ENCODE results near the gene UNK. TPM values are rescaled to one million over a fixed set of nuclear protein-coding genes. Genes with fewer than 3 reads are reported as not detected.

Gene UNK
- total RNA-seq, 1 donor: 30.2 TPM

DNA sequence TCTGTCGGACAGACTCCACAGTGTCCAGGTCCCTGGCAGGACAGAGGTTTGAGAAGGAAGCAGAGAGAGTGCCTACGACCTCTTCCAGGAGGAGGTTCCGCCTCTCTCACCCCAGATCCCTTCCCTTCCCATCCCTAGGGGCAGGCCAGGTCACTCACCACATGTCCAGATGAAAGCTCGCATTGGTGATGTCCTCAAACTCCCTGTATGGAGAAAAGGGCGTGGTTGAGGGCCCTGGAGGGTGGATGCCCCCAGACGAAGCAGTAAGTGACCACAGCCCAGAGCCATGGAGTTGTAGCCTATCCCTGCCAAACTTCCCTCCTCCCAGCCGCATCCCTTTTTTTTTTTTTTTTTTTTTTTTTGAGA is 56.2 kb downstream of the UNK start:
- no peak overlapping the region for H3K4me3 ChIP-seq (ENCODE audit: low read depth, low read length)
- DNase-seq (ENCODE audit: low read depth): no peak
- TF ChIP-seq, protein P1, sequence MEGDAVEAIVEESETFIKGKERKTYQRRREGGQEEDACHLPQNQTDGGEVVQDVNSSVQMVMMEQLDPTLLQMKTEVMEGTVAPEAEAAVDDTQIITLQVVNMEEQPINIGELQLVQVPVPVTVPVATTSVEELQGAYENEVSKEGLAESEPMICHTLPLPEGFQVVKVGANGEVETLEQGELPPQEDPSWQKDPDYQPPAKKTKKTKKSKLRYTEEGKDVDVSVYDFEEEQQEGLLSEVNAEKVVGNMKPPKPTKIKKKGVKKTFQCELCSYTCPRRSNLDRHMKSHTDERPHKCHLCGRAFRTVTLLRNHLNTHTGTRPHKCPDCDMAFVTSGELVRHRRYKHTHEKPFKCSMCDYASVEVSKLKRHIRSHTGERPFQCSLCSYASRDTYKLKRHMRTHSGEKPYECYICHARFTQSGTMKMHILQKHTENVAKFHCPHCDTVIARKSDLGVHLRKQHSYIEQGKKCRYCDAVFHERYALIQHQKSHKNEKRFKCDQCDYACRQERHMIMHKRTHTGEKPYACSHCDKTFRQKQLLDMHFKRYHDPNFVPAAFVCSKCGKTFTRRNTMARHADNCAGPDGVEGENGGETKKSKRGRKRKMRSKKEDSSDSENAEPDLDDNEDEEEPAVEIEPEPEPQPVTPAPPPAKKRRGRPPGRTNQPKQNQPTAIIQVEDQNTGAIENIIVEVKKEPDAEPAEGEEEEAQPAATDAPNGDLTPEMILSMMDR (IDR thresholded peaks at IDR 0.05; ENCODE audit: insufficient read depth, low read length): no peak

DNA sequence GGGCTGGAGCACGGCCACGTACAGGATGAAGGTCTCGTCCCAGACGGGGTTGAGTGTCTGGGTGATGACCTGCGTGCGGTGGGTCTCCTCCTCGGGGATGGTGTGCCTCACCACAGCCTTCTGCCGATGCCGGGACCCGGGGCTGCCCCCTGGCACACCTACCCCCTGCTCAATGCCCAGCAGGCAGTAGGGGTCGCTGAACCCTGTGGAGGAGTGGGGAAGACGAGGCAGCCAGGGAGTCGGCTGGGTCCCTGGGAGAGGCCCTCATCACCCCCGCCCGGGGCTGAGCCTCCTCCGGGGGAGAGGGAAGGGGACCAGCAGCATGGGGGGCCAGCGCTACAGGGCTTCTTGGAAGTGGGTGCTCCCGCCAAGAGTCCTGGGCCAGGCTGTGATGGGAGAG is 57.8 kb downstream of the UNK start:
- DNase-seq (ENCODE audit: low read depth): no peak
- H3K4me3 ChIP-seq (ENCODE audit: low read depth, low read length): no peak overlapping the region
- TF ChIP-seq, protein P1 (IDR thresholded peaks at IDR 0.05; ENCODE audit: insufficient read depth, low read length): no peak

GRCh38 chr17:75842963-75843576 is 58.5 kb downstream of the UNK start:
- H3K4me3 ChIP-seq (ENCODE audit: low read depth, low read length): no peak overlapping the region
- no peak for DNase-seq (ENCODE audit: low read depth)
- TF ChIP-seq, protein P1 (IDR thresholded peaks at IDR 0.05; ENCODE audit: insufficient read depth, low read length): no peak

DNA sequence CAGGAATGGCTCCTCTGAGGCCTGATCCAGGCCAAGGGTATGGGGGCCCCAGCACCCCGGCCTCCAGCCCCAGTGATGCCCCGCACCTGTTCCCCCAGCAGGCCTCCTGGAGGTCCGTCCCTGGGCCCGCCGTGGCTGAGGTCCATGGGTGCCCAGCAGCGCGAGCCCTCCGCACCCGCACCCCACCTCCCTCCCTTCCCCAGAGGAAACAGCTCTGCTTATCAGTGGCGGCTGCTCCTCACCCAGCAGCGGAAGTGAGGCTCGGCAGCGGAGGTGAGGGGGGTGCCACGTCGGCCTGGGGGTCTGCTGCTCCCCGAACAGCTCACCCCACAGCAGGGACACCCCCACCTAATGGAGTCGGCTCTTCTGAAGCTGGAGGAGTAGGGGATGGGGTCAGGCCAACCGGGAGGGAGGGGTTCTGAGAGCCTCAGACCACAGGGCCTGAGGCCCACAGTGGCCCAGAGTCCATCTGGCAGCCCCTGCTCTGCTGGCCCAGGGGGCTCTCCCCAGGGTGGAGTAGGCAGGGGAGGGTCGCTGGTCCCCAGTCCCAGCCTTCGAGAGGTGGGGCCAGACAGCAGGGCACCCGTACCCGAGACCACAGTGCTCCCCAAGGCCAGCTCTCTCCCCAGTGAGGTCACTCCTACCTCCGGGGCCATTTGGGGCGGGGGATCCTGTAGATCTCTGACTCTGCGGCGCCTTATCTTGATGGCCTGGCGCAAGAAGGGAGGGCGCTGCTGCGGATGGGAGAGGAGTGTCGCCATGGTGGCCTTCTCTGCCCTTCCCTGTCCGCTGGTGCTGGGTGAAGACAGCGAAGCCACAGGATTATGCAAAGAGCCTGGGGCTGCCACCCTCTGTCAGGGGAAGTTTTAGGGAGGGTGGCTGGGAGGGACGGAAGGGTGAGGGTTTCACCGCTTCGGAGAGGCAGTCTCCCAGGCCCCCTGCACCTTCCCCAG is 59.2 kb downstream of the UNK start, which contains the start of gene UNC13D:
Gene UNC13D (minus strand): TSS at position 828 of the 953 bp plus-strand sequence. CDS start 67 bp downstream, at position 761.
- no peak within 1 kb of the TSS for H3K4me3 ChIP-seq (ENCODE audit: low read depth, low read length)
- TF ChIP-seq, protein P1 (IDR thresholded peaks at IDR 0.05; ENCODE audit: insufficient read depth, low read length): no peak
- no peak for DNase-seq (ENCODE audit: low read depth)

DNA sequence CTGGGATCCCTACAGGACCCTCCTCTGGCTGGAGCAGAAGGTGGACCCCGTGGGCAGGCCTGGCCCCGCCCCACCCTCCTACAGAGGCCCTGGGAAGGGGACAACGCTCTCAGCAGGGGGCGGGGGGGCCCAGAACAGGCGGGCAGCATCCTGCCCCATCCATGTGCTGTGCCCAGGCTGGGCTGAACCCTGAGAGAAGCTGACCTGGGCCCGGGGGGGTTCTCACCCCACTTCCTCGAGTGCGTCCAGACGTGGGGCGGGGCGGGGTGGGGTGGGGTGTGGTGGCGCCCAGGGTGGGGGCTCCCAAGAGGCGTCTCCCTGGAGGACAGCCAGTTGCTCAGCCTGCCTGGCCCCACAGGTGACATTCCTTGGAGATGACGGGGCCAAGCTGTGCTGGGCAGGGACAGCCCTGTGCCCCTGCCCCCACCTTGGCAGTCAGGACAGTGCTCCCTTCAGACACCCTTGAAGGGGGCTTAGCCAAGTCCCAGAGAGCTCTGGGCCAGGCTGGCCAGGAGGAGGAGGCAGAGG is 60.0 kb downstream of the UNK start:
- no peak overlapping the region for H3K4me3 ChIP-seq (ENCODE audit: low read depth, low read length)
- no peak for DNase-seq (ENCODE audit: low read depth)
- TF ChIP-seq, protein P1 (IDR thresholded peaks at IDR 0.05; ENCODE audit: insufficient read depth, low read length): no peak

- DNase-seq (ENCODE audit: low read depth): peak; percentile 52
- H3K4me3 ChIP-seq (ENCODE audit: low read depth, low read length): no peak overlapping the region
Observed at GRCh38 chr17:75845058-75845711, 60.6 kb downstream of the UNK start.

More at GRCh38 chr17:75845058-75845711, 60.6 kb downstream of the UNK start:
- TF ChIP-seq, protein P1 (IDR thresholded peaks at IDR 0.05; ENCODE audit: insufficient read depth, low read length): peak; percentile 83

Measured in fibroblast of the aortic adventitia (primary cell).